Measurements from ENCODE around the gene KRTAP12-4.
"Not testable (repeated sequence)": the region's sequence is repeated elsewhere in the genome, so short reads cannot be mapped to it uniquely, and the experiment has no call there.

The KRTAP12-4 gene

DNA sequence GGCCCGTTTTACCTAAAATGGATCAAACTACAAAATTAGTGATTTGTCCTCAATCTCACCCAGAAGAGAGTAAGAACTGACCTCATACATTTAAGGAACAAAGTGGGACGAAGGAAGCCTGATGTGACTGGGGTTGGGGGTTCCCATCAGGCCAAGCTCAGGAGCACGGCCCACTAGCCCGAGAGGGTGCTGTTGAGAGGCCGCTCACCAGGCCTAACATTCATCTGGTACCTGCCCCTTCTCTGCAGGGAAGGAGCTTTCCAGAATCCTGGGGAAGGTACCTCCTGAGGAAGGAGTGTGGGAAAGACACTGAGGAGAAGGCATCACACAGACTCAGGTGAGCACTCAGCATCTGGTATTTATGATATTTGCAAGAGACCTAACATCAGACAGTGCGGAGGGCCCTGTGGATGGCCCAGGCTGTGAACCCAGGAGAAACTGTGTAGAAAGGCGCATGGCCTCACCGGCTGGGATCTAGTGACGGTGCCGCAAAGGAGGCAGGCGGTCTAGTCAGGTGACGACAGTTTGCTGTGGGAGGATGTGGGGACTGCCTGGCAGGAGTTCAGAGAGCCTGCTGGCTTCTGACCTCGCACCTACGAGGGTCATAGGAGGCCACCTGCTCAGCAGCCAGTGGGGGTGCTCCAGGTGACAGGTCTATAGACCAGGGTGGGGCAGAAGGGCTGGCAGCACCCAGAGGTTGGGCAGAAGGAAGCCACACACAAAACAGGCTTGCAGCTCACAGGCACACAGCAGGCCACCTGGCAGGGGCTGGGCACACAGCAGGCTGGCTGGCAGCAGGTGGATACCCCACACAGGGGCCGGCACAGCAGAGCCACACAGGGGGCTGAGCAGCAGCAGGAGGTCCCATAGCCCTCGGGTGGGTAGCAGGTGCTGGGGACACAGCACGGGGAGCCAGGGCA is 543 bp downstream of the KRTAP12-4 start:
- no peak for DNase-seq (ENCODE audit: low read depth)

DNA sequence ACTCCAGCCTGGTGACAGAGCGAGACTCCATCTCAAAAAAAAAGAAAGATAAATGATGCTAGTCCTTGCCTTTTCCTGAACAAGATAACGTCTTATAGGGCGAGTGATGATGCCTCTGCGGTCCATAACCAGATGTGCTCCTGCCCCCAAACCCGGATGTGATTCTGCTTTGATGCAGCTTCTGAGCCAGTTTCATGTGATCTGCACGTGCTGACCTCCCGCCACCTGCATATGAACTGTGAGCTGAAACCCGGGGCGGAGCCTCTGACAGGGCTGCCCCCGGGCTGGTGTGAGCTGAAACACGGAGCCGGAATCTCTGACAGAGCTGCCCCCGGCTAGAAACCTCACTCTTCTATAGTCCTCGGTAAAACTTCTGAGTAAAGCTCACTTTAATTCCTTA is 1.3 kb downstream of the KRTAP12-4 start:
- no peak for DNase-seq (ENCODE audit: low read depth)

DNA sequence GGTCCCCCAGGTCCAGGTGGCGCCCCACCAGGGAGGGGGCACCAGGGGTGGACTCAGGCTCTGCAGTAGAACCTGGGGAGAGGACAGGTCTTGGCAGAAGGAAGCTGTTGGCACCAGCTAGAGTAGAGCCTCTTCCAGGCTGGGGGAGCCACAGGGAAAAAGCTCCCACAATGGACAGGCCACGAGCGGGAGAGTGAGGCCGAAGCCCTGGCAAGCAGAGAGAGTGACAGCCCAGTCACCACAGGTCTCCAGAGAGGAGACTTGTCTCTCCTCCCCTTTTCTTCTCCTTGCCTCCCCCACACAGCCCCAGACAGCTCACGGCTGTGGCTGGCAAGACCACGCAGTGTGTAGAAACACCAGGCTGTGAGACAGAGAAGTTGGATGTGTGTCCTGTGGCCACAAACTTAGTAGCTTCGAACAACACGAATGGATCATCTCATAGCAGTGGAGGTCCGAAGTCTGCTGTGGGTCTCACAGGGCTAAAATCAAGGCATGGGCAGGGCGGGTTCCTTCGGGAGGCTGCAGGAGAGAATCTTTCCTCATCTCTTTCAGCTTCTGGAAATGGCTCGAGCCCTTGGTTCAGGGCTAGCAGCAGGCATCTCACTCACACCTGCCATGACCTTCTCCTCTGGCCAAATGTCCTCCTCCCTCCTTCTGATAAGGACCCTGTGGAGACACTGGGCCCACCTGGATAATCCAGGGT is 3.3 kb downstream of the KRTAP12-4 start:
- DNase-seq (ENCODE audit: low read depth), result no peak

DNA sequence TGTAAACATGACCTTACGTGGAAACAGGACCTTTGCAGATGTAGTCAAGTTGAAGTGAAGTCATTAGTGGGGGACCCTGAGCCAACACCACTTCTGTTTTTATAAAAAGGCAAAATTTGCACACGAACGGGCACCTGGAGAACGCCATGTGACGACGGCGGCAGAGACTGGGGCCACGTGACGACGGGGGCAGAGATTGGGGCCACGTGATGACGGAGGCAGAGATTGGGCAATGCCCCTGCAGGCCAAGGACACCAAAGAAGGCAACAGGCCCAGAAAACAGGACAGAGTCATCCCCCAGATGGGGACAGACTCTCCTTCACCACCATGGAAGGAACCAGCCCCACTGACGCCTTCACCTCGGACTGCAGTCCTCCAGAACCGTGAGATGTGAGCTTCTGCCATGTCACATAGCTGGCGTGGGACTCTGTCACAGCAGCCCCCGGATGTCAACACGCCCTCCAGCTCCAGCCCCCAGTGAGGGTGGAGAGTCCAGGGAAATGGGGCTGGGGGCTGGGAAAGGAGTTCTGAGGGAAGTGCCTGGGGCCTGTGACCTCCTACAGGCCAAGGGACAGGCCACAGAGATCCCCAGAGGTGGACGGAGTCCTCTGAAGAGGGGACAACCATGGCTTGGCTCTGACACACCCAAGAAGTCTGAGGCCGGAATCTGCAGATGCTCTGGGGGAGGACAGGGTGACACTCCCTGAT is 4.0 kb downstream of the KRTAP12-4 start:
- DNase-seq (ENCODE audit: low read depth), result no peak

DNA sequence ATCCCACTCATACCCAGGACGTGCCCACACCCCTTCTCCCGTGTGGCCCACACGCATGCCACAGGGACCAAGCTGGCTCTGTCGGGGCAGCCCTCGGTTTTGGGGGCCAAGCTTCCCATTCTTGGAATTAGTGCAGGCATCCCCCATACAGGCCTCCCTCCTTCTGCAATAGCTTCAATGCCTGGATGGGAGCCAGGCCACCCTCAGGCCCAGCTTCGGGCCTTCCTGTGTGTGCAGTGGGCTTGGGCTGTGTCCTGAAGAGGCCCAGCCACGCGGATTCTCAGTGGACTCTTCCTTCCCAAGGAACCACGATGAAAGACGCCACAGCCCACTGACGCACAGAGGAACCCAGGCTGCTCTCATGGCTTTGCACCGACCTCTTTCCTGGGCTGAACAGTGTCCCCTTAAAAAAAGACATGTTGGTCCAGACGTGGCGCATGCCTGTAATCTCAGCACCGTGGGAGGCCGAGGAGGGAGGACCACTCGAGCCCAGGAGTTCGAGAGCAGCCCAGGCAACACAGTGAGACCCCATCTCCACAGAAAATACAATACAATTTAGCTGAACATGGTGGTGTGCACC is 4.8 kb downstream of the KRTAP12-4 start:
- no peak for DNase-seq (ENCODE audit: low read depth)

DNA sequence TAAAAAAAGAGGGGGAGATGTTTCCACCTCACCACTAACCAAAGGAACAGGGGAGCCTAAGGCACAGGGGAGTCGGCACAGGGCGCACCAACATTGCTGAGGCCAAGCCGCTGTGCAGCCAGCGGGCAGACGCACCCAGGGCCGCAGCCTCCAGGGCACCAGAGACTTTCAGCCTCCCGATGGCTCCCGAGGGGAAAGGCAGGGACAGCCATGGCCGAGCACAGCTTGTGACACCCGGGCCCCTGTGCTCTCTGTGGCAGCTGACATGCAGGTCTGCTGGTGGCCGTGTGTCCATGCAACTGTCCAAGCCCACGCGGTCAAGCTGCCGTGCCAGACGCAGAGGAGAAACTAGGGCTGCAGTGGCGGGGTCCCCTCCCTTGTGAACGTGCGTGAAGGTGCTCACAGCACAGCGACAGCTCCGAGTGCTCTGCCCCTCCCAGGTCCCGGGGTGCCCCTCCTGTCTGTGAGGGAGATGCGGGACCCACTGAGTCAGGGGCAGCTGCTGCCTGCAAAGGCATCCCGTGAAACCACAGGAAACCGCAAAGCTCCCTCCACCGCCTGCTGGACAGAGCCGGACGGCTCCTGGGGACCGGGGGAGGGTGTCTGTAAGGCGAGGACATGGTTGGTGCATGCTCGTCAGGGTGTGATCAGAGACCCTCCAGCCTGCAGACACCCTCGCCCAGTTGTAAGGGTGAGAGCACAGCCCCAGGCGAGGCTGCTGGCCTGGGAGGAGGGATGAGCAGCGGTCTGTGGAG is 5.7 kb downstream of the KRTAP12-4 start:
- no peak for DNase-seq (ENCODE audit: low read depth)

DNA sequence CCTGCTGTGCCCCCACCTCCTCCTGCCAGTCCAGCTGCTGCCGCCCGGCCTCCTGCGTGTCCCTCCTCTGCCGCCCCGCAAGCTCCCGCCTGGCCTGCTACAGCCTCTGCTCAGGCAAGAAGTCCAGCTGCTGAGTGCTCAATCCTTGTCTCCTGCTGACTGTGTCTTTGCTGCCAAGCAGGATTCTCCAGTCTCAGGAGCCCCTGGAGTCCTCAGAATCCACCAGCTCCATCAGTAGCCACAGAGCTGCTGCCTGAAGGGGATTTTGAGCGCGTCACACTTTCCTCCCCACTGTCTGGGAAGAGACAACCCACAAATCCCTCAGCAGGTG is 7.3 kb downstream of the KRTAP12-4 start:
- DNase-seq (ENCODE audit: low read depth), result no peak

DNA sequence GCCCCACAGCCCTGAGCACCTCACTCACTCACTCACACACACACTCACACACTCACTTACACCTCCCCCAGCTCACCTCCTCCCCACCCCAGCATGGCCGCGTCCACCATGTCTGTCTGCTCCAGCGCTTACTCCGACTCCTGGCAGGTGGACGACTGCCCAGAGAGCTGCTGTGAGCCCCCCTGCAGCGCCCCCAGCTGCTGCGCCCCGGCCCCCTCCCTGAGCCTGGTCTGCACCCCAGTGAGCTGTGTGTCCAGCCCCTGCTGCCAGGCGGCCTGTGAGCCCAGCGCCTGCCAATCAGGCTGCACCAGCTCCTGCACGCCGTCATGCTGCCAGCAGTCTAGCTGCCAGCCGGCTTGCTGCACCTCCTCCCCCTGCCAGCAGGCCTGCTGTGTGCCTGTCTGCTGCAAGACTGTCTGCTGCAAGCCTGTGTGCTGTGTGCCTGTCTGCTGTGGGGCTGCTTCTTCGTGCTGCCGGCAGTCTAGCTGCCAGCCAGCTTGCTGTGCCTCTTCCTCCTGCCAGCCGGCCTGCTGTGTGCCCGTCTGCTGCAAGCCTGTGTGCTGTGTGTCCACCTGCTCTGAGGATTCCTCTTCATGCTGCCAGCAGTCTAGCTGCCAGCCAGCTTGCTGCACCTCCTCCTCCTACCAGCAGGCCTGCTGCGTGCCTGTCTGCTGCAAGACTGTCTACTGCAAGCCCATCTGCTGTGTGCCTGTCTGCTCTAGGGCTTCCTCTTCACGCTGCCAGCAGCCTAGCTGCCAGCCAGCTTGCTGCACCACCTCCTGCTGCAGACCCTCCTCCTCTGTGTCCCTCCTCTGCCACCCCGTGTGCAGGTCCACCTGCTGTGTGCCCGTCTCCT is 7.9 kb downstream of the KRTAP12-4 start, which contains the start of gene KRTAP10-11:
TSS of gene KRTAP10-11 (plus strand) at position 49 of the 856 bp plus-strand sequence. CDS start at position 94, 45 bp downstream.
- not testable (repeated sequence) for DNase-seq (ENCODE audit: low read depth)

DNA sequence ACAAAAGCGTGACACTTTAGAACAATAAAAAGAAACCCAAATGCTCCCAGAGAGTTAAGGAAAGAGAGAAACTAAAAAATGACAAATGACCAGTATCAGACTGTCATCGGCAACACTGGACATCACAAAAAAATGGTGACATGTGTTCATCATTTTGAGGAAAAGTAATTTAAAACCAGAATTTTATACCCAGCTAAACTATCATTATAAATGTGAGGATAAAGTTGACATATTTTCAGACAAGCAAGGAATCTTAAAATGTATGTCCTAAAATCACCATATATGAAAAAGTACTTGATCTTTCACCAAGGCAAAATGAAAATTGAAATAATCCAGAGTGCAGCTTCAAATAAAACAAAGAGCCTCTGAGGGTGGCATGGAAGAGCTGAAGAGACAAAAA is 9.6 kb downstream of the KRTAP12-4 start:
- DNase-seq (ENCODE audit: low read depth), result no peak

DNA sequence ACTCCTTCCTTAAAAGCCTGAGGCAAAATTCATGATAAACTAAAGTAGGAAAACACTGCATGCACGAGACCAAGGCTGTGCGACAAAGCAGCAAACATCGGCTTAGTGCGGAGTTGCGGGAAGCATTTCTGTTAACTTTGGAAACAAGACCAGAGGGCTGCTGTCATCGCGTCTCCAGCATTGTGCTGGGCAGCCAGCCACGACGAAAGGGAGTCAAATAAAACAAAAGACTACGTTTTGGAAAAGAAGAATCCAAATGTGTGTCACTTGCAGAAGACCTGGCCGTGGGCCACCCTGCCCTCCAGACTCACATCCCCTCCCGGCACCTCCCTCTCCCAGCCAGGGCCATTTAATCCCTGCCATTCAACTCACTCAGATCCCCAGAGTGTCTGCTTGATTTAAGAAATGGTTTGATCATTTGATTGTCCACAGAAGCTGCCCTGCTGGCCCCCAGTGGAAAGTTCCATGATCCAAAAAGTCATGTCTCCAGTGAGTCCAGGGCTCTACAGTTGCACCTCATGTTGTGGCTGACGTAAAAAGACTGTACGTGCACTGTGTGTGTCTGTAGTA is 10.6 kb downstream of the KRTAP12-4 start:
- DNase-seq (ENCODE audit: low read depth), result no peak

DNA sequence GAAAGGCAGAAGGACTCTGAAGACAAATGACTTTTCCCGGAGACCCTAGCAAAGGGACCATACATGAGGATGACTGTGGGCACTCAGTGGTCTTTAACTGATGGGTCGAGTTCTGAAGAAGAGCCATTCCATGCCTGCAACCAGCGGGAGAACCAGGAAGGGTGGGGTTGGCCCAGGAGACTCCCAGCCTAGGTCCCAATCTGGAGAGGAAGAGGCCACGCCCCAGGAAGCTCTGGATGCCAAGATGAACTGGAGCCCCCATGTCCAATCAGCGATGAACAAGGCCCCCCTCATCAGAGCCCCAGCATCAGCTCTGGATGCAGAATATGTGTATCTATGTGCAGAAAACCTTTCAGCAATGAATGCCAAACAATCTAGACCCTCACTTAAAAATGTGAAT is 13.7 kb downstream of the KRTAP12-4 start:
- no peak for DNase-seq (ENCODE audit: low read depth)

DNA sequence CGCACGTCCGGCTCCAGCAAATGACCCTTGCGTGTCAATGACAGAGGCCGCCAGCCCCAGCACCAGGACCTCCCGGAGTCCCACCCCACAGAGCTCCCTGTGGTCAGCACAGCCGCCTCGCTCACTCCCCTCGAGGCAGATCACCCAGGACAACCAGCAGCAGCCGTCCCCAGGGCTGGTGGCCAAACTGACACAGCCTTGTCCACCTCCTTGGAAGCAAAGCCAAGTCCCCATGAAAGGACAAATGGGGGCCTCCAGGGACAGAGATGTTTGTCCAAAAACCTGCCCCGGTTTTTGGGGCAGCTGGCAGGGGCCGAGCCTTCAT is 15.2 kb downstream of the KRTAP12-4 start:
- no peak for DNase-seq (ENCODE audit: low read depth)

DNA sequence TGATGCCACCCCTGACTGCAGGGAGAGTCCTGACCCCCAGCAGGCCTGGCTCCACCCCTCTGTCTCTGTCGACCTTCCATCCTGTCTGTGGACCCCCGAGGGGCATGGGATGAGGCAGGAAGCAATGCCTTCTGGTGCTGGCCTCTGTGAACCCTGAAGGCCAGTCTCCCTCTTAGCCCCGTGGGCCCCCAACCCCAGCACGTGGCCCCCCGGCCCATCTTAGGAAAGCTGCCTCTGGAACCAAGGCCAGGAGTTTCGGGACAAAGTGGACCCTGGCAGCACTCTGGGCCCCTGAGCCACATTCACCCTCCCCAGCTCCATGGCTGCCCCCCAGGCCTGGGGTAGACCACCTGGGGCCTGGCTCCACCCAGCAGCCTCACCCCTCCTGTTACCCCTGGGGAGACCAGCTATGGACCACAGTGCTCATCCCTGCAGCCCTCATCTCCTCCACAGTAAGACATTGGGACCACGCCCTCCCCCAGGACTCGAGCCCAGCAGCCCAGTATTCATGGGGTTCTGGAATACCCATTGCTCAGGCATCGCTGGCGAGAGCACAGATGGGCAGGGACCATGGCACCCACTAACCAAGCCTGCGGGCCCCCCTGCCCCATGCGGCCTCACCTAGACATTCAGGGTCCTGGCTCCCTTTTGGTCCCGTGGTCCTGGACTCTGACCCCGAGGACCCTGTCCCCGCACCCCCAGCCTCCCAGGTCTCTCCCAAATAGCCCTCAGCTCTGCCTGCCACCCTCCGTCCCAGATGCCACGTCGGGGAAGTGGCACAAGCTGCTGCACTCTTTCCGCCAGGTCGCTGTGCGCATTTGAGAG is 15.7 kb downstream of the KRTAP12-4 start:
- DNase-seq (ENCODE audit: low read depth), result not testable (repeated sequence)

DNA sequence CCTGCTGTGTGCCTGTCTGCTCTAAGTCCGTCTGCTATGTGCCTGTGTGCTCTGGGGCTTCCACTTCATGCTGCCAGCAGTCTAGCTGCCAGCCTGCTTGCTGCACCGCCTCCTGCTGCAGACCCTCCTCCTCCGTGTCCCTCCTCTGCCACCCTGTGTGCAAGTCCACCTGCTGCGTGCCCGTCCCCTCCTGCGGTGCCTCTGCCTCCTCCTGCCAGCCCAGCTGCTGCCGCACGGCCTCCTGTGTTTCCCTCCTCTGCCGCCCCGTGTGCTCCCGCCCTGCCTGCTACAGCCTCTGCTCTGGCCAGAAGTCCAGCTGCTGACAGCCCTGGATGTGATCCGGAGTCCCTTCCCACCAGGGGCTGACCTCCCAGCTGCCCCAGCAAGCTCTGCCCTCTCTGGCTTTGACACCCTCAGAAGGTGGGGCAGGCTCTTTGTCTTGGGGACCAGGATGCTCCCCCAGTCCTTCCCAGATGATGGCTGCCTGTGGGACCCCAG is 16.6 kb downstream of the KRTAP12-4 start:
- DNase-seq (ENCODE audit: low read depth), result not testable (repeated sequence)

DNA sequence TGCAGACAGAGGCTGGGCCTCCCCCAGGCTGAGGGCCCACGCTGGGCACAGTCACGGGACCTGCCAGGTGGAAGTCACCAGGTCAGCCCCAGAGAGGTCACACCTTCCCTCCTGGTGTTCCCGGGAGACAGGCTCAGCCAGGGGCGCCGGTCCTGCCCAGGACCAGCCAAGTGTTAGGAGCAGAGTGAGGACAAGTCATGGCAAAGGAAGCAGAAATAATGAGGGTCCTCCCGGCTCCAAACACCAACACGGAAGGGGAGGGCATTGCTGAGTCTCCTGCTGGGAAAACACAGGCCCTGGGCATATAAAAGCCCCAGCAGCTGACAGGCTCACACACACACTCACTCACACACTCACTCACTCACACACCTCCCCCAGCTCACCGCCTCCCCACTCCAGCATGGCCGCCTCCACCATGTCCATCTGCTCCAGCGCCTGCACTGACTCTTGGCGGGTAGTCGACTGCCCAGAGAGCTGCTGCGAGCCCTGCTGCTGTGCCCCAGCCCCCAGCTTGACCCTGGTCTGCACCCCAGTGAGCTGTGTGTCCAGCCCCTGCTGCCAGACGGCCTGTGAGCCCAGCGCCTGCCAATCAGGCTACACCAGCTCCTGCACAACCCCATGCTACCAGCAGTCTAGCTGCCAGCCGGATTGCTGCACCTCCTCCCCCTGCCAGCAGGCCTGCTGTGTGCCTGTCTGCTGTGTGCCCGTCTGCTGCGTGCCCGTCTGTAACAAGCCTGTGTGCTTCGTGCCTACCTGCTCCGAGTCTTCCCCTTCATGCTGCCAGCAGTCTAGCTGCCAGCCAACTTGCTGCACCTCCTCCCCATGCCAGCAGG is 17.2 kb downstream of the KRTAP12-4 start, which contains the start of gene KRTAP10-10:
TSS of gene KRTAP10-10 (plus strand) at position 339 of the 833 bp plus-strand sequence. CDS start at position 401, 62 bp downstream.
- no peak for DNase-seq (ENCODE audit: low read depth)

DNA sequence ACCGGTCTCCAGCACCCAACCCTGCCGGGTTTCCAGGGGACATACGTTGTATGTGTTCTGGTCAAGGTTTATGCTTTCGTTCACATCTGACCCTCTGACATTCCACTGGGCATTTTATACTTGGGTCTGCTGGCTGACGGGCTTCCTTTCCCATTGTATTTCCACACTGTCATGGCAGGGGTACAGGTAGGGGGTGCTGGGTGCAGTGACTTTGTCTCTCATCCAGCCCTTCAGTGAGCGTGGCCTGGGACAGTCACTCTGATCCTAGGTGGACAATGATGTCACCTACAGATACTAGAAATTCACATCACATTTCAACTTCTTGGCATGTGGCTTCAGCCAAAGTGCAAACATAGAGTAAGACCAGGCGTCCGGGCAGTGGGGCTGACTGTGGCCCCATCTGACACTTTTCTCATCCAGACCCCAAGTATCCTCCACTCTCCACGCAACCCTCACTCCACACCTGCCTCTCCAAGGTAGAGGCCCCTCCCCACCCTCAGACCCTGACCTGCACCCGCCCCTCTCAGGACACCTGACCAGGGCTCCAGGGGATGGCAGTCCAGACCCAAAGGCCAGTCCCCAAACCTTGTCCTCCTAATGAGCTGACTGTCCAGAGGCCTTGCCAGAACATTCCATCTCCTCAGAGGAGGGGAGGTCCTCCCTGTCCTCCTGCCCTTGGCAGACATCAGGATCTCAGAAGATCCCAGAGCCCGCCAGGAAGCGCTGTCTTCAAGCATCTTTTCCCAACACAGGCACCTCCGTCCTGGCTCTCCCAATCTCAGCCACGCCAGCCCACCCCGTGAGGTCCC is 18.0 kb downstream of the KRTAP12-4 start:
- no peak for DNase-seq (ENCODE audit: low read depth)

DNA sequence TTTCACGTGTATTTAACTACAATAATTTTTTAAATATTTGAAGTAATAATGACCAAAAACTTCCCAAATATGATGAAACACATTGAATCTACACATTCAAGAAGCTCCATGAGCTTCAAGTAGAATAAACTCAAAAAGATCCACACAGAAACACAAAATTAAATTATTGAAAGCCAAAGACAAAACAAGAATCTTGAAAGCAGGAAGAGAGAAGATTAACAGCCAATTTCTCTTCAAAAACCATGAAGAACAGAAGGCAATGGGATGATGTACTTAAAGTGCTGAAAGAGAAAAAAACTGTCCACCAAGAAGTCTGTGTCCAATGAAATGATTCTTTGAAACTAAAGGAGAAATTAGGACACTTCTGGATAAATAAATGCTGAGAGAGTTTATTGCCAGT is 22.4 kb downstream of the KRTAP12-4 start:
- DNase-seq (ENCODE audit: low read depth), result no peak

Measured in activated T-cell treated with anti-CD3 and anti-CD28 coated beads for 24 hours (primary cell).